IMR-90 (cell line): ENCODE data around the gene PDGFD.

Source experiments
- BHLHE40 ChIP-seq: fragments of 150-350 bp; IDR thresholded peaks from 2 replicates; pipeline ENCODE4 v1.6.1; 2016; ENCODE audit warnings: mild to moderate bottlenecking, low read depth, low read length
- CEBPB ChIP-seq: IDR thresholded peaks from 2 replicates; pipeline ENCODE4 v1.6.1; 2012; ENCODE audit warnings: low read depth, low read length, improper control_type of control experiment
- MAFK ChIP-seq: IDR thresholded peaks from 2 replicates; pipeline ENCODE4 v1.6.1; 2012; ENCODE audit warnings: low read depth, low read length, improper control_type of control experiment
- MAZ ChIP-seq: IDR thresholded peaks from 2 replicates; pipeline ENCODE4 v1.6.1; 2012; ENCODE audit warnings: low read depth, mild to moderate bottlenecking, low read length, improper control_type of control experiment, moderate library complexity, borderline replicate concordance
- MXI1 ChIP-seq: IDR thresholded peaks from 2 replicates; pipeline ENCODE4 v1.6.1; 2012; ENCODE audit warnings: low read depth, mild to moderate bottlenecking, low read length, moderate library complexity, borderline replicate concordance
- NFE2L2 ChIP-seq: fragments of 150-350 bp; IDR thresholded peaks from 2 replicates; pipeline ENCODE4 v1.6.1; 2016; ENCODE audit warnings: low read depth, mild to moderate bottlenecking, low read length
- POLR2A ChIP-seq: IDR thresholded peaks from 2 replicates; pipeline ENCODE4 v1.6.1; 2012; ENCODE audit warnings: mild to moderate bottlenecking, low read depth, low read length
- RAD21 ChIP-seq: IDR thresholded peaks from 2 replicates; pipeline ENCODE4 v1.6.1; 2012; ENCODE audit warnings: low read length, improper control_type of control experiment
- RCOR1 ChIP-seq: IDR thresholded peaks from 2 replicates; pipeline ENCODE4 v1.6.1; 2012; ENCODE audit warnings: mild to moderate bottlenecking, low read length, improper control_type of control experiment; ENCODE audit not compliant: insufficient replicate concordance
- RFX5 ChIP-seq: IDR thresholded peaks from 2 replicates; pipeline ENCODE4 v1.8.0; 2012; ENCODE audit warnings: low read depth, mild to moderate bottlenecking, low read length, moderate library complexity
- SMC3 ChIP-seq: fragments of 150-350 bp; IDR thresholded peaks from 2 replicates; pipeline ENCODE4 v1.6.1; 2016; ENCODE audit warnings: low read depth, mild to moderate bottlenecking, antibody characterized with exemption, low read length, moderate library complexity
- USF2 ChIP-seq: fragments of 150-350 bp; IDR thresholded peaks from 2 replicates; pipeline ENCODE4 v1.6.1; 2017; ENCODE audit warnings: mild to moderate bottlenecking, antibody characterized with exemption, low read length, low read depth
- TF ChIP-seq, protein P1 (sequence below): conservative IDR thresholded peaks from 2 replicates; pipeline ENCODE4 v1.5.1; 2012; ENCODE audit warnings: mild to moderate bottlenecking, low read depth, low read length, improper control_type of control experiment

DNA sequence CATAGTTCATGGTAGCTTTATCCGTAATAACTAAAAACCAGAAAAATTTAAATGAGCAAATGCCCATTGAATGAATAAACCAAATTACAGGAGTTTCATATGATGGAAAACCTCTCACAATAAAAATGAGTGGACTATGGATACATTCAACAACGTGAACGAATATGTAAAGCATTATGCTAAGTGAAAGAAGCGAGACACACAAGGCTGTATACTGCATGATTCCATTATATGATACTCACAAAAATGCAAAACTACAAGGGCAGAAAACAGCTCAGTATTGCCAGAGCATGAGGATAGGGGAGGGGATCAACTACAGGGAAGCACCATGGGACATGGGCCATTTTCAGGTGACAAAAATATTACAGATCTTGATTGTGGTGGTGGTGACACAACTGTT is 105.3 kb downstream of the PDGFD start:
- TF ChIP-seq, protein P1, sequence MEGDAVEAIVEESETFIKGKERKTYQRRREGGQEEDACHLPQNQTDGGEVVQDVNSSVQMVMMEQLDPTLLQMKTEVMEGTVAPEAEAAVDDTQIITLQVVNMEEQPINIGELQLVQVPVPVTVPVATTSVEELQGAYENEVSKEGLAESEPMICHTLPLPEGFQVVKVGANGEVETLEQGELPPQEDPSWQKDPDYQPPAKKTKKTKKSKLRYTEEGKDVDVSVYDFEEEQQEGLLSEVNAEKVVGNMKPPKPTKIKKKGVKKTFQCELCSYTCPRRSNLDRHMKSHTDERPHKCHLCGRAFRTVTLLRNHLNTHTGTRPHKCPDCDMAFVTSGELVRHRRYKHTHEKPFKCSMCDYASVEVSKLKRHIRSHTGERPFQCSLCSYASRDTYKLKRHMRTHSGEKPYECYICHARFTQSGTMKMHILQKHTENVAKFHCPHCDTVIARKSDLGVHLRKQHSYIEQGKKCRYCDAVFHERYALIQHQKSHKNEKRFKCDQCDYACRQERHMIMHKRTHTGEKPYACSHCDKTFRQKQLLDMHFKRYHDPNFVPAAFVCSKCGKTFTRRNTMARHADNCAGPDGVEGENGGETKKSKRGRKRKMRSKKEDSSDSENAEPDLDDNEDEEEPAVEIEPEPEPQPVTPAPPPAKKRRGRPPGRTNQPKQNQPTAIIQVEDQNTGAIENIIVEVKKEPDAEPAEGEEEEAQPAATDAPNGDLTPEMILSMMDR, result no peak
- TF ChIP-seq POLR2A (no peak), RFX5 (no peak), USF2 (no peak), CEBPB (no peak), MAZ (no peak), RAD21 (no peak), NFE2L2 (no peak), MXI1 (no peak), RCOR1 (no peak), BHLHE40 (no peak), MAFK (no peak), SMC3 (no peak)
